Motor neuron (in vitro differentiated cells): ENCODE data around the gene SIDT2. TPM values are rescaled to one million over a fixed set of nuclear protein-coding genes. Genes with fewer than 3 reads are reported as not detected.
A peak's percentile ranks its signal among the peaks of the same experiment; 100 is the strongest.

Experiments
- ATAC-seq, 8 experiments: fragments of 200-7000 bp; cut with Tn5 transposase; replicated peaks in 6 of 8; 2 replicates each; pipeline ENCODE4 v1.8.0; 2021; ENCODE audit warnings: mild to moderate bottlenecking in 8 of 8, moderate library complexity in 8 of 8
- H3K27ac ChIP-seq, 2 donors: fragments of 250-450 bp; sonication (Bioruptor Pico); 2 replicates each; pipeline ENCODE4 v1.9.0; 2021; ENCODE audit warnings: antibody characterized with exemption in 2 of 2, mild to moderate bottlenecking in 2 of 2, moderate library complexity in 1 of 2
- H3K4me1 ChIP-seq, 2 donors: fragments of 250-450 bp; sonication (Bioruptor Pico); replicated peaks in 1 of 2; 2 replicates each; pipeline ENCODE4 v1.6.1; 2021; ENCODE audit warnings: antibody characterized with exemption in 2 of 2, mild to moderate bottlenecking in 2 of 2, moderate library complexity in 1 of 2
- H3K4me3 ChIP-seq, 5 donors: fragments of 250-450 bp; sonication (Bioruptor Pico); 2 replicates each; pipeline ENCODE4 v1.9.0; 2021; ENCODE audit warnings: antibody characterized with exemption in 5 of 5, mild to moderate bottlenecking in 5 of 5, moderate library complexity in 4 of 5
- WGBS, 10 experiments: fragments of 450-650 bp; shearing (Covaris generic); methylation state at CpG; one replicate each; pipeline ENCODE4 v1.0.0; 2022; 5-methylcytosine and 5-hydroxymethylcytosine counted together
- in situ Hi-C, 9 experiments: fragments of 400-800 bp; cut with MboI; loops; one replicate each; pipeline ENCODE4 v1.15.0; 2021; ENCODE audit warnings: low sequenced_read_pairs in 9 of 9, low pct_unique_long_range_greater_than_20kb in 2 of 9; ENCODE audit not compliant: unreplicated experiment in 9 of 9
- total RNA-seq, 8 experiments: library from RNA; unstranded; fragments of 300-600 nt; gene quantifications; 2 replicates each; pipeline versions ENCODE4 v1.2.3 to v1.2.4, GENCODE V29; 2022

The SIDT2 gene
- total RNA-seq, 8 experiments from 2014 or later, result 10.5 to 32.3 (median 17.9) TPM

GRCh38 chr11:117197006-117197405 lies 18.5 kb downstream of the SIDT2 start:
- H3K4me1 ChIP-seq, result peaks cover 3 to 4% of the 10 kb centered on the region in 2 donors
- H3K27ac ChIP-seq, result no peak overlapping the region

GRCh38 chr11:117197516-117198456 lies 19.2 kb downstream of the SIDT2 start:
- ATAC-seq, result no peak
- in situ Hi-C loops, result no loop called here
- peaks cover 3 to 4% of the 10 kb centered on the region in 2 donors for H3K4me1 ChIP-seq
- no peak overlapping the region for H3K4me3 ChIP-seq
- WGBS, 10 experiments, result 33 to 100% (median 92%) methylated on average over 1 to 11 of the region's 17 CpGs; no CpG with 5 or more reads in 2 of the 10 experiments
- H3K27ac ChIP-seq, result no peak overlapping the region

More at GRCh38 chr11:117197006-117197405, 18.5 kb downstream of the SIDT2 start:
- ATAC-seq, result no peak
- in situ Hi-C loops, result no loop called here
- H3K4me3 ChIP-seq, result no peak overlapping the region
- 80 to 100% (median 95%) methylated on average over 1 to 3 of the region's 7 CpGs; no CpG with 5 or more reads in 5 of the 10 experiments for WGBS, 10 experiments

- in situ Hi-C loops, result no loop called here
- no peak overlapping the region for H3K4me3 ChIP-seq
- H3K4me1 ChIP-seq, result peaks cover 3 to 4% of the 10 kb centered on the region in 2 donors
- 67 to 80% (median 69%) methylated on average over 2 to 3 of the region's 4 CpGs; no CpG with 5 or more reads in 7 of the 10 experiments for WGBS, 10 experiments
- peak in 2 of 8 experiments; percentile 3 to 4 for ATAC-seq
- H3K27ac ChIP-seq, result no peak overlapping the region
Observed at GRCh38 chr11:117198613-117199012, 20.1 kb downstream of the SIDT2 start.

- peak; percentile 36 to 84 (median 72) for ATAC-seq
- WGBS, 10 experiments, result 12 to 100% (median 20%) methylated on average over 1 to 5 of the region's 34 CpGs; no CpG with 5 or more reads in 7 of the 10 experiments
- in situ Hi-C loops, result no loop called here
- Histone ChIP-seq H3K4me1 (peaks cover 3 to 4% of the 10 kb centered on the region in 2 donors), H3K4me3 (no peak within 1 kb of the TSS), H3K27ac (no peak within 1 kb of the TSS)
Observed at GRCh38 chr11:117199053-117199915, 20.7 kb downstream of the SIDT2 start, which contains the start of gene TAGLN. Gene TAGLN (plus strand): TSS chr11:117199370. CDS start chr11:117203014, 3,644 bp downstream.

GRCh38 chr11:117199916-117200812 lies 21.6 kb downstream of the SIDT2 start:
- Histone ChIP-seq H3K4me1 (peaks cover 3 to 4% of the 10 kb centered on the region in 2 donors), H3K4me3 (no peak overlapping the region), H3K27ac (no peak overlapping the region)
- WGBS, 10 experiments, result 44 to 75% (median 47%) methylated on average over 2 to 4 of the region's 13 CpGs; no CpG with 5 or more reads in 7 of the 10 experiments
- in situ Hi-C loops, result no loop called here
- ATAC-seq, result no peak

GRCh38 chr11:117200813-117201657 lies 22.5 kb downstream of the SIDT2 start:
- in situ Hi-C loops, result no loop called here
- Histone ChIP-seq H3K4me1 (peaks cover 3 to 4% of the 10 kb centered on the region in 2 donors), H3K27ac (no peak overlapping the region), H3K4me3 (no peak overlapping the region)
- WGBS, 10 experiments, result 40 to 100% (median 68%) methylated on average over 1 to 4 of the region's 12 CpGs; no CpG with 5 or more reads in 7 of the 10 experiments
- ATAC-seq, result no peak

- in situ Hi-C loops, result no loop called here
- Histone ChIP-seq H3K27ac (no peak overlapping the region), H3K4me3 (no peak overlapping the region), H3K4me1 (peaks cover 3 to 4% of the 10 kb centered on the region in 2 donors)
- no peak for ATAC-seq
- 0 to 100% (median 90%) methylated on average over 1 to 3 of the region's 14 CpGs; no CpG with 5 or more reads in 5 of the 10 experiments for WGBS, 10 experiments
Observed at GRCh38 chr11:117201658-117202305, 23.2 kb downstream of the SIDT2 start.

- Histone ChIP-seq H3K4me3 (no peak overlapping the region), H3K27ac (no peak overlapping the region), H3K4me1 (peaks cover 3 to 4% of the 10 kb centered on the region in 2 donors)
- 60 to 100% (median 88%) methylated on average over 1 to 4 of the region's 7 CpGs; no CpG with 5 or more reads in 4 of the 10 experiments for WGBS, 10 experiments
- no peak for ATAC-seq
- in situ Hi-C loops, result no loop called here
Observed at GRCh38 chr11:117202386-117203068, 24.0 kb downstream of the SIDT2 start.

GRCh38 chr11:117203069-117203407 lies 24.5 kb downstream of the SIDT2 start:
- Histone ChIP-seq H3K4me1 (peaks cover 3 to 4% of the 10 kb centered on the region in 2 donors), H3K27ac (no peak overlapping the region), H3K4me3 (no peak overlapping the region)
- in situ Hi-C loops, result no loop called here
- ATAC-seq, result no peak
- 95 to 100% (median 100%) methylated on average over 1 to 5 of the region's 10 CpGs; no CpG with 5 or more reads in 4 of the 10 experiments for WGBS, 10 experiments

- in situ Hi-C loops, result no loop called here
- H3K4me3 ChIP-seq, result no peak overlapping the region
- H3K27ac ChIP-seq, result no peak overlapping the region
- ATAC-seq, result no peak
- H3K4me1 ChIP-seq, result no peaks in the 10 kb centered on the region
- WGBS, 10 experiments, result 70 to 100% (median 83%) methylated on average over 1 to 5 of the region's 17 CpGs; no CpG with 5 or more reads in 1 of the 10 experiments
Observed at GRCh38 chr11:117204283-117205080, 25.9 kb downstream of the SIDT2 start.
